ENCODE data around the gene RBFOX1.

RBFOX1 gene

DNA sequence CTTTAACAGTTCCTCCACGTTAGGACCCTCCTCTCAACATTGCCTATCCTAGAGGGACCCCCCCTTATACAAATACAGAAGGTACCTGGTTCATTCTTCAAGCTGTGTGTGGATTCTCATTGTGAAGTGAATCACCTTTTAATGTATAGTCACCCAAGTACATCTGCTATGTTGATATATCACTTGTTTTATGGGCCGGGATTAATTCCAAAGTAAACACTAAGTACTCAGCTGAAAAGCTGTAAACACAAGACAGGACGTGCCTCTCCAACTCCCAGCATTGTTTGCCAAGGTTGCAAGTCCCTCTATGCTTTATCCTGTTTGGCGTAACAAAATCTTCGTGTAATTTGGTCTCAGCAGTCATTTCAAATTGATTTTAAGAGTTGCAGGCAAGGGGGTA lies 123.6 kb downstream of the RBFOX1 start:
- no CpG with 5 or more reads among the region's 5 CpGs for WGBS, 2 donors (ENCODE audit: extremely low coverage in 2 of 2, insufficient read length in 2 of 2, insufficient replicate concordance in 1 of 2)

DNA sequence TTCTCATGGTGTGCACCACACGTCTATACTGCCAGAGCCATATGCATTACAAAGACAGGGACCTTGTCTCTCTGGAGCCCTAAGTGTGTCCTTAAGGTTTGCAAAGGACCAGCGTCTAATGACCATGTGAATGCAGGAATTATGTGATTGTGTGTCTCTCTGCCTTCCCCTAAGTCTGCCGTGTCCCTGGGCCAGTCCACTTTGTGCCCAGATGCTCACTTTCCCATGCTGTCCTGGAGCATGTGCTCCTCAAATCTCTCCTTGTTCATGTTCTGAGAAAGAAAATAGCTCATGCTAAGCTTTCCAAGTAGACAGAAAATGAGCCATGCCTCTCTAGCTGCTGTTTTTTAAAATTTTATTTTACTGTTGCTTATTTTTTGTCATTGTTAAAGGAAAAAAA lies 125.5 kb downstream of the RBFOX1 start:
- Histone ChIP-seq H3K27me3 (ENCODE audit: control insufficient read depth in 3 of 3, insufficient read depth in 3 of 3, low read depth in 1 of 3, low read length in 3 of 3) (no peaks in the 10 kb centered on the region), H3K79me1 (ENCODE audit: low read depth, low read length) (no peaks in the 10 kb centered on the region), H2BK12ac (ENCODE audit: low read length) (no peak overlapping the region), H4K91ac (ENCODE audit: low read depth, low read length, poor library complexity) (no peak overlapping the region), H2BK5ac (ENCODE audit: low read length) (no peak overlapping the region), H3K4me1 (ENCODE audit: control insufficient read depth in 2 of 2, insufficient read depth in 1 of 2, low read depth in 1 of 2, low read length in 2 of 2) (peaks cover 0 to 3% of the 10 kb centered on the region in 2 donors), H2AFZ (ENCODE audit: low read length) (no peak overlapping the region), H3K4ac (ENCODE audit: low read length) (no peak overlapping the region), H3K4me3 (ENCODE audit: low read length in 2 of 2) (no peak overlapping the region), H3K9me3 (replicated peaks in 1 of 2; ENCODE audit: control insufficient read depth in 2 of 2, insufficient read depth in 1 of 2, low read depth in 1 of 2, low read length in 2 of 2) (no peaks in the 10 kb centered on the region), H3K18ac (ENCODE audit: low read length) (no peak overlapping the region), H3K23ac (ENCODE audit: low read depth, low read length, poor library complexity) (no peak overlapping the region), H3K9ac (ENCODE audit: low read depth, low read length, poor library complexity) (no peak overlapping the region), H3K36me3 (replicated peaks in 1 of 2; ENCODE audit: control insufficient read depth in 2 of 2, insufficient read depth in 2 of 2, low read length in 2 of 2) (no peaks in the 10 kb centered on the region), H2AK5ac (ENCODE audit: low read depth, low read length) (no peak overlapping the region), H2BK15ac (ENCODE audit: low read length) (no peak overlapping the region), H2BK120ac (ENCODE audit: low read depth, low read length) (no peak overlapping the region), H3K14ac (ENCODE audit: low read length) (no peak overlapping the region), H4K8ac (ENCODE audit: low read depth, low read length) (no peak overlapping the region), H3K4me2 (ENCODE audit: insufficient read depth, low read length, poor library complexity, severe bottlenecking) (no peak overlapping the region), H3K27ac (replicated peaks; ENCODE audit: low read length) (no peak overlapping the region)
- DNase-seq (ENCODE audit: low spot score): no peak
- WGBS, 2 donors (ENCODE audit: extremely low coverage in 2 of 2, insufficient read length in 2 of 2, insufficient replicate concordance in 1 of 2): no CpG with 5 or more reads among the region's 3 CpGs

More for the DNA sequence above, 123.6 kb downstream of the RBFOX1 start:
- Histone ChIP-seq H3K18ac (ENCODE audit: low read length) (no peak overlapping the region), H2AFZ (ENCODE audit: low read length) (no peak overlapping the region), H3K4ac (ENCODE audit: low read length) (no peak overlapping the region), H2BK120ac (ENCODE audit: low read depth, low read length) (no peak overlapping the region), H3K9me3 (replicated peaks in 1 of 2; ENCODE audit: control insufficient read depth in 2 of 2, insufficient read depth in 1 of 2, low read depth in 1 of 2, low read length in 2 of 2) (no peaks in the 10 kb centered on the region), H3K4me2 (ENCODE audit: insufficient read depth, low read length, poor library complexity, severe bottlenecking) (no peak overlapping the region), H3K36me3 (replicated peaks in 1 of 2; ENCODE audit: control insufficient read depth in 2 of 2, insufficient read depth in 2 of 2, low read length in 2 of 2) (no peaks in the 10 kb centered on the region), H2BK15ac (ENCODE audit: low read length) (no peak overlapping the region), H3K4me1 (ENCODE audit: control insufficient read depth in 2 of 2, insufficient read depth in 1 of 2, low read depth in 1 of 2, low read length in 2 of 2) (no peaks in the 10 kb centered on the region), H3K79me1 (ENCODE audit: low read depth, low read length) (no peaks in the 10 kb centered on the region), H3K27me3 (ENCODE audit: control insufficient read depth in 3 of 3, insufficient read depth in 3 of 3, low read depth in 1 of 3, low read length in 3 of 3) (no peaks in the 10 kb centered on the region), H3K27ac (replicated peaks; ENCODE audit: low read length) (no peak overlapping the region), H3K4me3 (ENCODE audit: low read length in 2 of 2) (no peak overlapping the region), H3K9ac (ENCODE audit: low read depth, low read length, poor library complexity) (no peak overlapping the region), H2AK5ac (ENCODE audit: low read depth, low read length) (no peak overlapping the region), H4K8ac (ENCODE audit: low read depth, low read length) (no peak overlapping the region), H2BK5ac (ENCODE audit: low read length) (no peak overlapping the region), H3K14ac (ENCODE audit: low read length) (no peak overlapping the region), H2BK12ac (ENCODE audit: low read length) (no peak overlapping the region), H3K23ac (ENCODE audit: low read depth, low read length, poor library complexity) (no peak overlapping the region), H4K91ac (ENCODE audit: low read depth, low read length, poor library complexity) (no peak overlapping the region)
- no peak for DNase-seq (ENCODE audit: low spot score)

DNA sequence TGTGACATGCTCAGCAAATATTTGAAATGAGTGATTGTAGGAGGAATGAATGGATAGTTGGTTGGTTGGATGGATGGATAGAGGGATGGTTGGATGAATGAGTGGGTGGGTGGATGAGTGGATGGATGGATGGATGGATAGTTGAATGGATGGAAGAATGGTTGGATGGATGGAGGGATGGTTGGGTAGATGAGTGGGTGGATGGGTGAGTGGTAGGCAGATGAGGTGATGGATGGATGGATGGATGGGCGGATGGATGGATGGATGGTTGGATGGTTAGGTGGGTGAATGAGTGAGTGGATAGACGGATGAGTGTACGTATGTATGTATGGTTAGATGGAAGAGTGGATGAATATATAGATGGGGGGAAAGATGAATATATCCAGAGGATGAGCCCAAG lies 137.7 kb downstream of the RBFOX1 start:
- no peak overlapping the region for H4K8ac ChIP-seq (ENCODE audit: low read depth, low read length)
- no peak overlapping the region for H2AK5ac ChIP-seq (ENCODE audit: low read depth, low read length)
- H2BK12ac ChIP-seq (ENCODE audit: low read length): no peak overlapping the region
- no peak overlapping the region for H3K18ac ChIP-seq (ENCODE audit: low read length)
- H3K4me1 ChIP-seq (ENCODE audit: control insufficient read depth in 2 of 2, insufficient read depth in 1 of 2, low read depth in 1 of 2, low read length in 2 of 2): no peaks in the 10 kb centered on the region
- no peak overlapping the region for H3K4ac ChIP-seq (ENCODE audit: low read length)
- peaks cover 0 to 4% of the 10 kb centered on the region in 2 donors for H3K9me3 ChIP-seq (replicated peaks in 1 of 2; ENCODE audit: control insufficient read depth in 2 of 2, insufficient read depth in 1 of 2, low read depth in 1 of 2, low read length in 2 of 2)
- DNase-seq (ENCODE audit: low spot score): no peak
- no peak overlapping the region for H4K91ac ChIP-seq (ENCODE audit: low read depth, low read length, poor library complexity)
- 100% methylated on average over 1 to 3 of the region's 3 CpGs for WGBS, 2 donors (ENCODE audit: extremely low coverage in 2 of 2, insufficient read length in 2 of 2, insufficient replicate concordance in 1 of 2)
- H2BK5ac ChIP-seq (ENCODE audit: low read length): no peak overlapping the region
- H3K36me3 ChIP-seq (replicated peaks in 1 of 2; ENCODE audit: control insufficient read depth in 2 of 2, insufficient read depth in 2 of 2, low read length in 2 of 2): no peaks in the 10 kb centered on the region
- H2BK120ac ChIP-seq (ENCODE audit: low read depth, low read length): no peak overlapping the region
- H3K14ac ChIP-seq (ENCODE audit: low read length): no peak overlapping the region
- H3K79me1 ChIP-seq (ENCODE audit: low read depth, low read length): no peaks in the 10 kb centered on the region
- H2BK15ac ChIP-seq (ENCODE audit: low read length): no peak overlapping the region
- H3K23ac ChIP-seq (ENCODE audit: low read depth, low read length, poor library complexity): no peak overlapping the region
- no peak overlapping the region for H3K4me2 ChIP-seq (ENCODE audit: insufficient read depth, low read length, poor library complexity, severe bottlenecking)
- H2AFZ ChIP-seq (ENCODE audit: low read length): no peak overlapping the region
- no peak overlapping the region for H3K4me3 ChIP-seq (ENCODE audit: low read length in 2 of 2)
- H3K27me3 ChIP-seq (ENCODE audit: control insufficient read depth in 3 of 3, insufficient read depth in 3 of 3, low read depth in 1 of 3, low read length in 3 of 3): no peaks in the 10 kb centered on the region
- H3K27ac ChIP-seq (replicated peaks; ENCODE audit: low read length): no peak overlapping the region
- H3K9ac ChIP-seq (ENCODE audit: low read depth, low read length, poor library complexity): no peak overlapping the region

DNA sequence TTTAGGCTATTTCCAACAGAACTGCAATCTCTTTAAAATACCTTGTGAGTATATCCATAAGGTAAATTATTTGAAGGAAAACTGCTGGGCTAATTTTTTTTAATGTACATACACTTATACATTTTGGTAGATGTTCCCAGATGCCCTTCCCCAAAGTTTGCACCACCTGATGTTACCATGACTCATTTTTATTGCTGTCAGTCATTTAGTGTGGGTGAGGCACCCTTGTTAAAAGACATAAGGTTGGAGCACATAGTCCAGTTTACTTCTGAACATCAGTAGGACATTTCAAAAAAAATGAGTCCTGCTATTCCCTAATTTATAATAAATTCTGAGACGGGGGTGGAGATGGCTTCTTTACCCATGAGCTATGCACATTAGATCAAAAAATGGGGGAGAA lies 138.6 kb downstream of the RBFOX1 start:
- Histone ChIP-seq H2BK120ac (ENCODE audit: low read depth, low read length) (no peak overlapping the region), H3K4me3 (ENCODE audit: low read length in 2 of 2) (no peak overlapping the region)

More for the DNA sequence above, 138.6 kb downstream of the RBFOX1 start:
- H3K27me3 ChIP-seq (ENCODE audit: control insufficient read depth in 3 of 3, insufficient read depth in 3 of 3, low read depth in 1 of 3, low read length in 3 of 3): no peaks in the 10 kb centered on the region
- no peak overlapping the region for H3K14ac ChIP-seq (ENCODE audit: low read length)
- H4K8ac ChIP-seq (ENCODE audit: low read depth, low read length): no peak overlapping the region
- H3K18ac ChIP-seq (ENCODE audit: low read length): no peak overlapping the region
- no CpG with 5 or more reads among the region's 1 CpG for WGBS, 2 donors (ENCODE audit: extremely low coverage in 2 of 2, insufficient read length in 2 of 2, insufficient replicate concordance in 1 of 2)
- H3K79me1 ChIP-seq (ENCODE audit: low read depth, low read length): no peaks in the 10 kb centered on the region
- no peak overlapping the region for H2BK15ac ChIP-seq (ENCODE audit: low read length)
- H3K4me1 ChIP-seq (ENCODE audit: control insufficient read depth in 2 of 2, insufficient read depth in 1 of 2, low read depth in 1 of 2, low read length in 2 of 2): no peaks in the 10 kb centered on the region
- no peak overlapping the region for H2BK12ac ChIP-seq (ENCODE audit: low read length)
- no peak overlapping the region for H4K91ac ChIP-seq (ENCODE audit: low read depth, low read length, poor library complexity)
- no peak overlapping the region for H2AK5ac ChIP-seq (ENCODE audit: low read depth, low read length)
- no peak overlapping the region for H3K27ac ChIP-seq (replicated peaks; ENCODE audit: low read length)
- H3K36me3 ChIP-seq (replicated peaks in 1 of 2; ENCODE audit: control insufficient read depth in 2 of 2, insufficient read depth in 2 of 2, low read length in 2 of 2): no peaks in the 10 kb centered on the region
- H3K4me2 ChIP-seq (ENCODE audit: insufficient read depth, low read length, poor library complexity, severe bottlenecking): no peak overlapping the region
- no peak overlapping the region for H2BK5ac ChIP-seq (ENCODE audit: low read length)
- no peak overlapping the region for H3K9ac ChIP-seq (ENCODE audit: low read depth, low read length, poor library complexity)
- no peak for DNase-seq (ENCODE audit: low spot score)
- no peak overlapping the region for H3K23ac ChIP-seq (ENCODE audit: low read depth, low read length, poor library complexity)
- H3K9me3 ChIP-seq (replicated peaks in 1 of 2; ENCODE audit: control insufficient read depth in 2 of 2, insufficient read depth in 1 of 2, low read depth in 1 of 2, low read length in 2 of 2): peaks cover 0 to 4% of the 10 kb centered on the region in 2 donors
- H2AFZ ChIP-seq (ENCODE audit: low read length): no peak overlapping the region
- H3K4ac ChIP-seq (ENCODE audit: low read length): no peak overlapping the region
